Mesenchymal stem cell (in vitro differentiated cells and primary cell): ENCODE data around the gene PTPN7.

Source experiments
- DNase-seq: peaks from one replicate; pipeline ENCODE4 v3.0.0-alpha.2; 2013
- H2AFZ ChIP-seq: one replicate; pipeline ENCODE4 v1.6.1; 2013; ENCODE audit warnings: low read depth, mild to moderate bottlenecking, control low read depth, inconsistent platforms, low read length, moderate library complexity
- H2AK5ac ChIP-seq: 2 replicates; pipeline ENCODE4 v1.6.1; 2013; ENCODE audit warnings: low read length, moderate library complexity, mild to moderate bottlenecking, inconsistent platforms; ENCODE audit not compliant: severe bottlenecking
- H2BK120ac ChIP-seq: one replicate; pipeline ENCODE4 v1.6.1; 2013; ENCODE audit warnings: low read depth, mild to moderate bottlenecking, inconsistent platforms, low read length, moderate library complexity
- H2BK12ac ChIP-seq, 2 experiments: one replicate each; pipeline ENCODE4 v1.6.1; 2013; ENCODE audit warnings: inconsistent platforms in 2 of 2, low read length in 2 of 2, mild to moderate bottlenecking in 2 of 2, moderate library complexity in 2 of 2, control low read depth in 1 of 2
- H2BK15ac ChIP-seq: one replicate; pipeline ENCODE4 v1.6.1; 2013; ENCODE audit warnings: mild to moderate bottlenecking, low read depth, inconsistent platforms; ENCODE audit not compliant: poor library complexity, severe bottlenecking
- H2BK5ac ChIP-seq: 2 replicates; pipeline ENCODE4 v1.6.1; 2013; ENCODE audit warnings: low read depth, mild to moderate bottlenecking, low read length, control low read depth, inconsistent platforms; ENCODE audit not compliant: poor library complexity, severe bottlenecking
- H3K14ac ChIP-seq, 2 experiments: one replicate each; pipeline ENCODE4 v1.6.1; 2013; ENCODE audit warnings: inconsistent platforms in 2 of 2, low read length in 2 of 2, control low read depth in 1 of 2, mild to moderate bottlenecking in 1 of 2, moderate library complexity in 1 of 2
- H3K18ac ChIP-seq, 2 experiments: one replicate each; pipeline ENCODE4 v1.6.1; 2013; ENCODE audit warnings: inconsistent platforms in 2 of 2, low read length in 2 of 2, control low read depth in 1 of 2, low read depth in 1 of 2, mild to moderate bottlenecking in 1 of 2
- H3K23ac ChIP-seq, 2 experiments: one replicate each; pipeline ENCODE4 v1.6.1; 2013; ENCODE audit warnings: inconsistent platforms in 2 of 2, low read length in 2 of 2, mild to moderate bottlenecking in 2 of 2, moderate library complexity in 2 of 2, control low read depth in 1 of 2
- H3K27ac ChIP-seq: 2 replicates; pipeline ENCODE4 v1.5.1; 2013; ENCODE audit warnings: mild to moderate bottlenecking, moderate library complexity, low read length, control low read depth, inconsistent platforms; ENCODE audit not compliant: poor library complexity, severe bottlenecking
- H3K27me3 ChIP-seq, 2 experiments: 2 replicates each; pipeline versions ENCODE4 v1.6.1 to v1.7.0; 2013; ENCODE audit warnings: low read length in 2 of 2, mild to moderate bottlenecking in 2 of 2, moderate library complexity in 2 of 2, control low read depth in 1 of 2, inconsistent platforms in 1 of 2; ENCODE audit not compliant: control insufficient read depth in 1 of 2, insufficient read depth in 1 of 2
- H3K36me3 ChIP-seq, 2 experiments: 2 replicates each; pipeline versions ENCODE4 v1.6.1 to v1.7.0; 2013; ENCODE audit warnings: low read length in 2 of 2, control low read depth in 1 of 2, inconsistent platforms in 1 of 2, low read depth in 1 of 2, mild to moderate bottlenecking in 1 of 2; ENCODE audit not compliant: insufficient read depth in 2 of 2, control insufficient read depth in 1 of 2
- H3K4ac ChIP-seq, 2 experiments: one replicate each; pipeline ENCODE4 v1.6.1; 2013; ENCODE audit warnings: inconsistent platforms in 2 of 2, low read length in 2 of 2, mild to moderate bottlenecking in 2 of 2, moderate library complexity in 2 of 2, control low read depth in 1 of 2, low read depth in 1 of 2
- H3K4me1 ChIP-seq: 2 replicates; pipeline ENCODE4 v1.6.1; 2013; ENCODE audit warnings: low read depth, low read length, control low read depth; ENCODE audit not compliant: control insufficient read depth, insufficient read depth
- H3K4me2 ChIP-seq: 2 replicates; pipeline ENCODE4 v1.6.1; 2013; ENCODE audit warnings: low read length, mild to moderate bottlenecking, inconsistent platforms; ENCODE audit not compliant: poor library complexity, severe bottlenecking
- H3K4me3 ChIP-seq, 2 experiments: 2 replicates each; pipeline versions ENCODE4 v1.5.1 to v1.7.0; 2013; ENCODE audit warnings: low read length in 2 of 2, mild to moderate bottlenecking in 2 of 2, control low read depth in 1 of 2, low read depth in 1 of 2; ENCODE audit not compliant: insufficient read depth in 1 of 2
- H3K79me1 ChIP-seq: replicated peaks from 2 replicates; pipeline ENCODE4 v1.6.1; 2013; ENCODE audit warnings: mild to moderate bottlenecking, control low read depth, low read length, inconsistent platforms; ENCODE audit not compliant: poor library complexity, severe bottlenecking
- H3K9ac ChIP-seq: 2 replicates; pipeline ENCODE4 v1.7.0; 2013; ENCODE audit warnings: mild to moderate bottlenecking, low read length, moderate library complexity
- H3K9me3 ChIP-seq: 2 replicates; pipeline ENCODE4 v1.7.0; 2013; ENCODE audit warnings: mild to moderate bottlenecking, low read length; ENCODE audit not compliant: control insufficient read depth
- H4K8ac ChIP-seq: one replicate; pipeline ENCODE4 v1.6.1; 2013; ENCODE audit warnings: inconsistent platforms, mild to moderate bottlenecking, low read length, moderate library complexity
- H4K91ac ChIP-seq: one replicate; pipeline ENCODE4 v1.6.1; 2013; ENCODE audit warnings: mild to moderate bottlenecking, low read length, inconsistent platforms
- WGBS: methylation state at CpG from one replicate; pipeline ENCODE4 v1.1.7; 2013; ENCODE audit warnings: mixed read lengths; 5-methylcytosine and 5-hydroxymethylcytosine counted together

Gene PTPN7

DNA sequence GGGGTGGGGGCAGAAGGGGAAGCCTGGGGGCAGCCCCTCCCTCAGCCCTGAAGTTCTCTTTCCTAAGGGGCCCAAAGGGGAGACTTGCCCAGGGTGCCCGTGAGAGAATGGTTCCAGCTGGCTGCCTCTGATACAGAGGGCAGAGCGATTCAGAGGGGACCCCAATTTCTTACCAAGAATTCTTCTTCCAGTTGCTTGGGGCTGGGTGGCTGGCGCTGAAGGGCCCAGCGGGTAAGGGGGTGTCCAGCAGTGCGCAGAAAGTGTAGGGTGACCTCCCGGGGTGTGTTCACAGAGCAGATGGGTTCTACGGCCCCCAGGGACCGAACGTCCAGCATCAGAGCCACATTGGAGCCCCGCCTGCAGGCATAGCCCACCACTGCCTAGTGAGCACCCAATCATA lies 2.5 kb downstream of the PTPN7 start:
- Histone ChIP-seq H3K4me3 (no peak overlapping the region), H3K9me3 (no peaks in the 10 kb centered on the region), H3K4me2 (no peak overlapping the region), H2BK15ac (no peak overlapping the region), H2BK5ac (no peak overlapping the region), H2BK120ac (no peak overlapping the region), H3K27ac (no peak overlapping the region), H3K14ac (no peak overlapping the region), H3K4ac (no peak overlapping the region), H2AK5ac (no peak overlapping the region), H2AFZ (no peak overlapping the region), H3K18ac (no peak overlapping the region), H3K4me1 (peaks cover 10% of the 10 kb centered on the region), H3K36me3 (no peaks in the 10 kb centered on the region), H4K91ac (no peak overlapping the region), H2BK12ac (no peak overlapping the region), H3K9ac (no peak overlapping the region), H3K23ac (no peak overlapping the region), H3K27me3 (peaks cover 0 to 58% of the 10 kb centered on the region in 2 experiments), H4K8ac (no peak overlapping the region), H3K79me1 (no peaks in the 10 kb centered on the region)
- 91% methylated on average over 9 of the region's 10 CpGs for WGBS
- no peak for DNase-seq

DNA sequence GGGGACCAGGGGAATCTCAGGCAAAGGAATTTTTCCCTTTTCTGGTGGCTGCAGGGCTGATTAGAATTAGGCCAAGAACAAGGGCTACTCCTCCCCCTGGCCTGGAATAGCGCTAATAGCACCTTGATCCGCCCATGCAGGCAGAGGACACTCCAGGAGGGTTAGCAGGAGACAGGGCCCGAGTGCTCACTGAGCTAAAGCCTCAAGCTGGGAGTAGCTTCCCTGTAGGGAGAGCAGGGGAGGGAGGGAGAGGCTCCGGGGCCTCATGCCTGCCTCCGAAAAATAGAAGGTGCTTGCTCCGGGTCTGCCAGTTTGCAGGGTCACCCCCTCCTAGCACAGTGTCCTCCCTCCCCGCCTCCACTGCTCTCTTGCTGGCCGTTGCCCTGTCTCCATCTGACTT lies 3.8 kb downstream of the PTPN7 start:
- WGBS: 87% methylated on average over 6 of the region's 8 CpGs
- Histone ChIP-seq H2BK5ac (no peak overlapping the region), H2BK12ac (no peak overlapping the region), H4K91ac (no peak overlapping the region), H3K4me2 (no peak overlapping the region), H3K4me1 (peaks cover 10% of the 10 kb centered on the region), H3K9me3 (no peaks in the 10 kb centered on the region), H2BK120ac (no peak overlapping the region), H2AK5ac (no peak overlapping the region), H3K18ac (no peak overlapping the region), H3K9ac (no peak overlapping the region), H3K4ac (no peak overlapping the region), H3K4me3 (no peak overlapping the region), H4K8ac (no peak overlapping the region), H3K27me3 (peaks cover 0 to 52% of the 10 kb centered on the region in 2 experiments), H3K79me1 (no peaks in the 10 kb centered on the region), H3K14ac (no peak overlapping the region), H2BK15ac (no peak overlapping the region), H2AFZ (no peak overlapping the region), H3K36me3 (no peaks in the 10 kb centered on the region), H3K27ac (no peak overlapping the region), H3K23ac (no peak overlapping the region)
- no peak for DNase-seq

DNA sequence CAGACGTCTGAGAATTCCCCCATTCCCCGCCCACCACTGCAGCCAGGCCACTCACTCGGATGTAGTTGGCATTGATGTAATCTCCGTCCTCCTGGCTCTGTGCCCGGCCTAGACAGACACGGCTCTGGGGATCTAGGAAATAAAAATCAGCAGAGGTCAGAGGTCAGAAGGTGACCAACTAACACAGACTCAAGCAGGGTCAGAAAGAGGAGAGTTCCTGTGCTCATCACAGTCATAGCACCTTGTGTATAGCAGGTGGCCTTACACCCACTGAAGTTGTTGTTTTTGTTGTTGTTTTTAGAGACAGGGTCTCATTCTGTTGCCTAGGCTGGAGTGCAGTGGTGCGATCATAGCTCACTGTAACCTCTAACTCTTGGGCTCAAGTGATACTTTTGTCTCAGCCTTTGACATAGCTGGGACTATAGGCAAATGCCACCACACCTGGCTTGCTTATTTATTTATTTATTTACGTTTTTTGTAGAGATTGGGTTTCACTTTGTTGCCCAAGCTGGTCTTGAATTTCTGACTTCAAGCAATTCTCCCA lies 4.9 kb downstream of the PTPN7 start:
- no peaks in the 10 kb centered on the region for H3K36me3 ChIP-seq
- no peak overlapping the region for H3K18ac ChIP-seq
- H3K4me2 ChIP-seq: no peak overlapping the region
- no peak overlapping the region for H3K27ac ChIP-seq
- no peaks in the 10 kb centered on the region for H3K79me1 ChIP-seq
- peak; percentile 25 for DNase-seq
- peaks cover 0 to 42% of the 10 kb centered on the region in 2 experiments for H3K27me3 ChIP-seq
- no peak overlapping the region for H3K4me3 ChIP-seq
- H2BK12ac ChIP-seq: no peak overlapping the region
- H3K9ac ChIP-seq: no peak overlapping the region
- H2AFZ ChIP-seq: no peak overlapping the region
- H3K14ac ChIP-seq: no peak overlapping the region
- no peak overlapping the region for H3K4ac ChIP-seq
- whole genome bisulfite sequencing: 73% methylated on average over 7 of the region's 8 CpGs
- H2BK5ac ChIP-seq: no peak overlapping the region
- H2BK120ac ChIP-seq: no peak overlapping the region
- H4K91ac ChIP-seq: no peak overlapping the region
- no peak overlapping the region for H3K23ac ChIP-seq
- H3K9me3 ChIP-seq: no peaks in the 10 kb centered on the region
- no peak overlapping the region for H2AK5ac ChIP-seq
- H3K4me1 ChIP-seq: peaks cover 10% of the 10 kb centered on the region
- H2BK15ac ChIP-seq: no peak overlapping the region
- peak overlapping the region; percentile 6 for H4K8ac ChIP-seq

DNA sequence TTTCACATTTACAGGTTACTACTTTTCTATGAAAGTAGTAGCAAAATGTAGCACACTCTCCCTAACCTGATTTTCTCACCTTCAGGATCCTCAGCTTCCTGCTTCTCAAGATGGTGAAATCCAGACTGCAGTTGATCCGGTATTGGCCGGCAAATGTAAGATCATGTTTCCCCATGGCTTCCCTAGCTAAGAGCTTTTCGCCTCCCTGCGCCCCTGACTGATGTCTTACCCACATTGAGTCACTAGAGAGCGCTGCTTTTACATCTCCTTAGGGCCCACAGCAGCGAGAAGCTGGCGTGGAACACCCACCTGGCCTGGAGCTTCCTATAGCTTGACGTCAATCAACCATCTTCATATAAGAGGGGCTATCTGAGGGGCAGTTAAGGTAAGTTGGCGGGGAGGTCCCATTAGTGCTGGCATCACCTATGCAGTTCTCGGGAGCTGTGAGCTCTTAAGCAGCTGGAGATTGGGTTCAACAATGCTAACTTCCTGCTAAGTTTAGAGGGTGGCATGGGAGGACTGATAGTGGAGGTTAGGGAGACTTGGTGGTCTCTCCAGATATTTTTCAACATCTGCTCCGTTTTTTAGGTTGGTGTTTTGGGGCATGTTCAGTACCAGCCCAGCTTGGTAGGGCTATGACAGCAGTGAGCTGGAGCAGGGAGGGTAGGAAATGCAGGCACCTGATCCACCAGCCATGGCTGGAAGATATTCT lies 5.5 kb downstream of the PTPN7 start:
- H2BK15ac ChIP-seq: no peak overlapping the region
- no peak overlapping the region for H3K27ac ChIP-seq
- H2AK5ac ChIP-seq: no peak overlapping the region
- H3K79me1 ChIP-seq: no peaks in the 10 kb centered on the region
- no peak overlapping the region for H3K18ac ChIP-seq
- WGBS: 42% methylated on average over 9 of the region's 11 CpGs
- no peak overlapping the region for H2BK120ac ChIP-seq
- peak; percentile 73 for DNase-seq
- no peak overlapping the region for H2AFZ ChIP-seq
- H3K14ac ChIP-seq: no peak overlapping the region
- H3K4ac ChIP-seq: no peak overlapping the region
- H3K36me3 ChIP-seq: no peaks in the 10 kb centered on the region
- H3K4me2 ChIP-seq: no peak overlapping the region
- H2BK12ac ChIP-seq: no peak overlapping the region
- H2BK5ac ChIP-seq: no peak overlapping the region
- no peak overlapping the region for H3K4me3 ChIP-seq
- peak overlapping the region; percentile 31 for H3K9ac ChIP-seq
- no peaks in the 10 kb centered on the region for H3K9me3 ChIP-seq
- no peak overlapping the region for H4K8ac ChIP-seq
- H3K4me1 ChIP-seq: peaks cover 8% of the 10 kb centered on the region
- H3K23ac ChIP-seq: peak overlapping the region in 1 of 2 experiments; percentile 18
- no peak overlapping the region for H4K91ac ChIP-seq
- H3K27me3 ChIP-seq: peaks cover 0 to 37% of the 10 kb centered on the region in 2 experiments
